ENCODE measurements around the gene CHTF18.

Gene CHTF18

GRCh38 chr16:760545-761343, 27.7 kb upstream of the CHTF18 start, which contains the start of gene MSLN:
Gene MSLN (plus strand): TSS chr16:760734. CDS start chr16:762681, 1,947 bp downstream.
- DNase-seq (ENCODE audit: low spot score) = no peak

- DNase-seq (ENCODE audit: low spot score) = no peak
Observed at GRCh38 chr16:761625-762513, 26.6 kb upstream of the CHTF18 start.

DNA sequence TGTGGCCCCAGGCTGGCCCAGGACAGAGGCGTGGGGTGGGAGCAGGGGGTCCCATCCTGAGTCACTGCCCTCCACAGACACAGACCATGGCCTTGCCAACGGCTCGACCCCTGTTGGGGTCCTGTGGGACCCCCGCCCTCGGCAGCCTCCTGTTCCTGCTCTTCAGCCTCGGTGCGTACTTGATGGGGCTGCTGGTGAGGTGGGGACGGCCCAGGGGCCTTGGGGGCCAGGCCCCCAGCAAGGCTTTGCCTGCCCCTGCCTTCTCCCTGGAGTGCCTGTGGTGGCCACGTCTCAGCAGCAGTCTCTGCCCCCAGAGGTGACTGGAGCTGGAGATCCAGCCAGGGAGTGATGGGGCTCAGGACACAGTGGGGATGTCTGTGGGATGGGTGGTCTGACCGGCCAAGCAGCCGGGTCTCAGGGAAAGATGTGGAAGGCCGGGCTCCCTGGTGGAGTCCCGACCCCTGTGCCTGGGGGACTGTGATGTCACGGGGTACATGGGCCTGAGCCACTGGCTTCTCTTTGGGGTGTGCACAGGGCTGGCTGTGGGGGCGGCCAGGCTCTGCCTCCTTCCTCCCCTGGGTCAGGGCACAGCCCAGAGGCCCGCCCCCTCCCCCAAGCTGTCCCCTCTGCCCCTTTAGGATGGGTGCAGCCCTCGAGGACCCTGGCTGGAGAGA, 25.7 kb upstream of the CHTF18 start:
- DNase-seq (ENCODE audit: low spot score) = no peak

DNA sequence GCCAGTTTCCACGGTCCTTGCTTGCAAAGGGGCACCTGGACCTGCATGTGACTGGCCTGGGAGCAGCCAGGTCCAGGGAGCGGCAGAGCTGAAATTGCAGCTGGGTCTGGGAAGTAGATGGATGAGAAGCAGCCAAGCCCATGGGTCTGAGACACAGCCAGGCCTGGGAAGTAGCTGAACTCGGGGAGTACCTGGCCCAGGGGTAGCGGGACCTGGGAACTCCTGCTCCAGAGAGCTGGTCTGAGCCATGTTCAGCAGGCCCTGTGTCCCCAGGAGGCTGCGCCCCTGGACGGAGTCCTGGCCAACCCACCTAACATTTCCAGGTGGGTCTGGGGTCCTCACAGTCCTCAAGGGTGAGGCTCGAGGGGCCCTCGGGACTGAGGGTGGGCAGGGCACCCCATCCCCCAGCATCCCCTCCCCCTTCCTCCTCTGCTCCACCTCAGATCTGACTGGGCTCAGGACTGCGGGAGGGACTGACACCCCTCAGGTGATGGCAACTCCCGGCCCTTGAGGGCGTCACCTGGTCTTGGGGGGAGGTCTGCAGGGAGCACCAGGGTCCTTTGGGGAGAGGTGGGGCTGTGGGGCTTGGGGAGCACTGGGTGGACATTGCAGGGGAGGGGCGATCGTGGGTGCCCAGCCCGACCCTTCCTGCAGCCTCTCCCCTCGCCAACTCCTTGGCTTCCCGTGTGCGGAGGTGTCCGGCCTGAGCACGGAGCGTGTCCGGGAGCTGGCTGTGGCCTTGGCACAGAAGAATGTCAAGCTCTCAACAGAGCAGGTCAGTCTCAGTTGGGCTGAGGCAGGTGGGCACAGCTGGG, 24.8 kb upstream of the CHTF18 start:
- no peak for DNase-seq (ENCODE audit: low spot score)

DNA sequence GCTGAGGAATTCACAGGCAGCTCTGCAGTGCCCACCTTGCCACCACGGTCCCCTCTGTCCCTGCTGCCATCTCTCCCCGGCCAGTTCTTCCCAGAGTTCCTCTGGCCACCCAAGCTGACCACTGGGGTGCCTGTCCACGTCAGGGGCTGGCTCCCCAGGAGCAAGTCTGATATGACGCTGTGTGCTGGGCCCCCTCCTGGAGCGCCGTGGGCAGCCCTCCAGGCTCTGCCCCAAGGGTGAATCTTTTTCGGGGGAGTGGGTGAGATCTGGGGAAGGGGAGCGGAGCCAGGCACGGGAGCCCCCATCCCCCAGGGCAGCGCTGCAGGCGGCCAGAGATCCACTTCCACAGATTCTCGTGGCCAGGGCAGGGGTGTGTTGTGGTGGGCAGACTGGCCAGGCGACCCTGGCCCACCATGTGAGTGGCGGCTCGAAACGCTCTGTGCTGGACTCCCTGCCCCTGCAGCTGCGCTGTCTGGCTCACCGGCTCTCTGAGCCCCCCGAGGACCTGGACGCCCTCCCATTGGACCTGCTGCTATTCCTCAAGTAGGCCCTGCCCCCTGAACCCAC, 24.2 kb upstream of the CHTF18 start:
- DNase-seq (ENCODE audit: low spot score) = no peak

GRCh38 chr16:764848-765487, 23.5 kb upstream of the CHTF18 start:
- no peak for DNase-seq (ENCODE audit: low spot score)

DNA sequence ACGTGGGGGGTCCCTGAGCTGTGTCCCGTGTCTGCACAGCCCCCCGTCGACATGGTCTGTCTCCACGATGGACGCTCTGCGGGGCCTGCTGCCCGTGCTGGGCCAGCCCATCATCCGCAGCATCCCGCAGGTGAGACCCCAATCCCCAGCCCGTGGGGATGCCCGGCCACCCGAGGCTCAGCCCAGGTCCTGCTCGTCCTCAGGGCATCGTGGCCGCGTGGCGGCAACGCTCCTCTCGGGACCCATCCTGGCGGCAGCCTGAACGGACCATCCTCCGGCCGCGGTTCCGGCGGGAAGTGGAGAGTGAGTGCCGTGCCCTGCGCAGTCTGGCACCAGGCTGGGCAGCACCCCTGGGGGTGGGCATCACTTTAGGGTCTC, 22.9 kb upstream of the CHTF18 start:
- DNase-seq (ENCODE audit: low spot score) = no peak

- DNase-seq (ENCODE audit: low spot score) = no peak
Observed at GRCh38 chr16:766008-766819, 22.2 kb upstream of the CHTF18 start.

DNA sequence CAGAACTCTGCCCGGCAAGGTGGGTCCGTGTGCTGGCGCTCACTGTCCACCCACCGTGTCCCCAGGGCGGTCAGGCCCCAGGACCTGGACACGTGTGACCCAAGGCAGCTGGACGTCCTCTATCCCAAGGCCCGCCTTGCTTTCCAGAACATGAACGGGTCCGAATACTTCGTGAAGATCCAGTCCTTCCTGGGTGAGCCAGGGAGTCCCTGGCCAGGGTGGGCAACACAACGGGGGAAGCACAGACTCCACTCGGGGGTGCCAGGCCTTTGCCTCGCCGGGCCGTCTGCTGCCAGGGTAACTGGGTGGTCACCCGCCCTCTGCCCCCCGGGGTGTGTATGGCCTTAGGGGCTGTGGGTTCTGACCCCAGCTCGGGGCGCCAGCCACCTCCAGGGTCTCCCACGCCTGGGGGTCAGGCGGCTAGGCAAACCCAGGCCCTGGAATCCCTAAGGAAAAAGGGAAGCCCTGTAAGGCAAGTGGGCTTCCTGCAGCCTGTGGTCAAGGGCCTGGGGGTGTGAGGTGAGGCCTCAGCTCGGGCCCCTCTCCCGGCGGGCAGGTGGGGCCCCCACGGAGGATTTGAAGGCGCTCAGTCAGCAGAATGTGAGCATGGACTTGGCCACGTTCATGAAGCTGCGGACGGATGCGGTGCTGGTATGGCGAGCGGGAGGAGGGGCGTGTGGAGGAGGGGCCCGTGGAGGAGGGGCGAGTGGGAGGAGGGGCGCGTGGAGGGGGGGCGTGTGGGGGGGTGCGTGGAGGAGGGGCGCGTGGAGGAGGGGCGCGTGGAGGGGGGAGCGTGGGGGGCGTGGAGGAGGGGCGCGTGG, 21.4 kb upstream of the CHTF18 start:
- no peak for DNase-seq (ENCODE audit: low spot score)

DNA sequence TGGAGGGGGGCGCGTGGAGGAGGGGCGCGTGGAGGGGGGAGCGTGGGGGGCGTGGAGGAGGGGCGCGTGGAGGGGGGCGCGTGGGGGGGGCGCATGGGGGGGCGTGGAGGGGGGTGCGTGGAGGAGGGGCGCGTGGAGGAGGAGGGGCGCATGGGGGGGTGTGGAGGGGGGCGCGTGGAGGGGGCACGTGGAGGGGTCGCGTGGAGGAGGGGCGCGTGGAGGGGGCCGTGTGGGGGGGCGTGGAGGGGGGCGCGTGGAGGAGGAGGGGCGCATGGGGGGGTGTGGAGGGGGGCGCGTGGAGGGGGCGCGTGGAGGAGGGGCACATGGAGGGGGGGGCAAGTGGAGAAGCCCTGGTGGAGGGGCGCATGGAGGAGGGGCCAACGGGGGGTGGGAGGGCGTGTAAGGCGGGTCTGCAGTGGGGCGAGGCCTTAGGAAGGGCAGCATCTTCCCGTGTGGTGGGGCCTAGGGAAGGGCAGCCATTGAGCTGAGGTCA, 20.6 kb upstream of the CHTF18 start:
- no peak for DNase-seq (ENCODE audit: low spot score)

DNA sequence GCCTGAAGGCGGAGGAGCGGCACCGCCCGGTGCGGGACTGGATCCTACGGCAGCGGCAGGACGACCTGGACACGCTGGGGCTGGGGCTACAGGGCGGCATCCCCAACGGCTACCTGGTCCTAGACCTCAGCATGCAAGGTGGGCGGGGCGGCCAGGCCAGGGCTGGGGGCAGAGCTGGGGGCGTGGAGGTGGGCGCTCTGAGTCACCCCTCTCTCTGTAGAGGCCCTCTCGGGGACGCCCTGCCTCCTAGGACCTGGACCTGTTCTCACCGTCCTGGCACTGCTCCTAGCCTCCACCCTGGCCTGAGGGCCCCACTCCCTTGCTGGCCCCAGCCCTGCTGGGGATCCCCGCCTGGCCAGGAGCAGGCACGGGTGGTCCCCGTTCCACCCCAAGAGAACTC, 20.0 kb upstream of the CHTF18 start:
- no peak for DNase-seq (ENCODE audit: low spot score)

GRCh38 chr16:769184-769784, 19.1 kb upstream of the CHTF18 start:
- no peak for DNase-seq (ENCODE audit: low spot score)

DNA sequence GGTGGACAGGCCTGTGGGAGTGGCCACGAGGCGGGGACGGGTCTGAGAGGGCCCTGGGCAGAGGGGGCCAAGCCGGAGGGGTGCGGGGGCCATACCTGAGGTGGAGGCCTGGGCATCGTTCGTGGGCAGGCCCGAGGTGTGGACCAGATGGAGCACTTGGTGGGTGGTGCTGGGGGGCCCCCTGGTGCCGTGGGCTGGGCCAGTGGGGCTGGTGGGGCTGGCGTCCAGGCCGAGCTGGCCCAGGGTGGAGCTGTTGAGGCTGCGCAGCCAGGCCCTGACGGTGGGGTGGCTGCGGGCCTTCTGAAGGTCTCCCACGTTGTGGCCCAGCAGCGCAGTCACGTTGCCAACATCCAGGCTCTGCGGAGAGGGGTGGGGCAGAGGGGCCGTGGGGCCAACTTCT, 18.5 kb upstream of the CHTF18 start:
- DNase-seq (ENCODE audit: low spot score) = no peak

DNA sequence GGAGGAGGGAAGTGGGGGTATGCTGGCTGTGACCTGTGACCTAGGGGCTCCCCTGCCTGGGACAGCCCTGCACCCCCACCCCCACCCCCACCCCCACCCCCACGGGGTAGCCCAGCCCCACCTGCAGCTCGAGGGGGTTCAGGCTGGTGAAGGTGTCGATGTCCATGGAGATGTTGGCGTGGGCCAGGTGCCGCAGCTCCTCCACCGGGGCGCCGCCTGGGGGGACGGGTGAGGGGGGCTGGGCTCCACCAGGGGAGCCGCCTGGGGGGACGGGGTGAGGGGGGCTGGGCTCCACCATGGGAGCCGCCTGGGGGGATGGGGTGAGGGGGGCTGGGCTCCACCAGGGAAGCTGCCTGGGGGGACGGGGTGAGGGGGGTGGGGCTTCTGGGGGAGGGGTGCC, 18.0 kb upstream of the CHTF18 start:
- no peak for DNase-seq (ENCODE audit: low spot score)

GRCh38 chr16:772959-773358, 15.5 kb upstream of the CHTF18 start:
- no peak for DNase-seq (ENCODE audit: low spot score)

DNA sequence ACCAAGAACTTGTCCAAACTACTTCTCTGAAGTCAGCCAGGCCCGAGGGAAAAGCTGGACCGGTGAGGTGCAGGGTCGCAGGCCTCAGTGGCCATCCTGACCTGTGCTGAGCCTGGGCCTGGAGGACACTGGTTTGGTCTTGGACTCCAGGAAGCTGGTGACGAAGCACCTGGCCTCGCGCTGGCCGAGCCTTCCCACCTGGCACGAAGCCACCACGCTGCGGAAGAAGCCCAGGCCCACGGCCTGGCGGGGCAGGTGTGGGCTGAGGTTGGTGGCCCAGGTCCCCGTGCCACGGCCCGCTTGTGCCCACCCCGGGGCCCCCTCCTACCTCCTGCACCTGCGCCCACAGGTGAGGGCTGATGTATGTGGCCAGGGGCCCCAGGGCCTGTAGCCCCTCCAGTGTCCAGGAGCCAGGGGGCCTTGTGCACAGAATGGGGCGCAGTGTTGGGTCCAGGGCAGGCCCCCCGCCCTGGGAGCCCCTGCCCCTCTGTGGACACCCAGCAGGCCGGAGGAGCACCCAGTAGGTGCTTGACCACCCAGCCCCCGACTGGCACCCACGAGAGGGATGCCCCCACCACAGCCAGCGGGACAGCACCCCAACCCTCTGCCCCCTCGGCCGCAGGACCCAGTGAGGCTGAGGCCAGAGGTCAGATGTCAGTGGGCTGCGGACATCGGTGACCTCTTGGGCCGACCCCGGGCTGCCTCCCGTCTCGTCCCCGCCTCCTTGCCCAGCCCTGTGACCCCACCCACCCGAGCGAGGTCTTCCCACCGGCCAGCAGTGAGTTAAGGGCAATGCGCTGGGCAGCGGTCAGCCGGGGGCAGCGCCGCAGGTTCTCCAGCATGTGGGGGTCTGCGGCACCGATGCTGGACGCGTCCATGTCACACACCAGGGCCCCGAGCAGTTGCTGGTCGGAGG, 14.1 kb upstream of the CHTF18 start:
- no peak for DNase-seq (ENCODE audit: low spot score)

DNA sequence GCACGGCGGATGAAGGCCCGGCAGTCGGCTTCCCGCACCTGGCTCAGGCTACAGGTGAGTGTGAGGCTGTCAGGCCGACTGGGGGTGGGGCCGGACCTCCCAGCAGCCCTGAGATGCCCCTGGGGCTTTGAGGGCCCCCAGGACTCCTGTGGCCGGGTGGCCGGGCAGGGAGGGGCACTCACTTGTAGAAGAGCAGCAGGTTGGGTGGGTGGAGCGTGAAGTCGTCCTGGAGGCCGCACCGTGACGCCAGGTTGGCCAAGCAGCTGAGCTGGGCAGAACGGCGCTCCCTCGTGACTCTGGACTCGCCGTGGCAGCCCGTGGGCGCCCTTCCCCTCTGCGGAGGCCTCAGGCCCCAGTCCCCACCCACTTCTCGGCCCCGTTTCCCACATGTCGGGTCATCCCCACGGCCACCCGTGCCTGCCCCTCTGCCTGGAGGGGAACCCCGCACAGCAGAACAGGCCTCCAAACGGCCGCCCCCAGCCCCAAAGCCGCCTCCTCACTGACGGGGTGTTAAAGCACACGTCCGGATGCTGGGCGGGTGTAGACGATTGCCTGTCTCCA, 13.1 kb upstream of the CHTF18 start:
- DNase-seq (ENCODE audit: low spot score) = no peak
